GM18499 (cell line): ENCODE measurements around the gene MINDY4.

Experiments used
- ATAC-seq: cut with Tn5 transposase; IDR thresholded peaks from one replicate; pipeline ENCODE4 v1.9.1; 2021; ENCODE audit warnings: moderate number of reproducible peaks; ENCODE audit not compliant: insufficient read depth, unreplicated experiment

MINDY4 gene

GRCh38 chr7:30846378-30846777, 75.2 kb downstream of the MINDY4 start:
- ATAC-seq: no peak

DNA sequence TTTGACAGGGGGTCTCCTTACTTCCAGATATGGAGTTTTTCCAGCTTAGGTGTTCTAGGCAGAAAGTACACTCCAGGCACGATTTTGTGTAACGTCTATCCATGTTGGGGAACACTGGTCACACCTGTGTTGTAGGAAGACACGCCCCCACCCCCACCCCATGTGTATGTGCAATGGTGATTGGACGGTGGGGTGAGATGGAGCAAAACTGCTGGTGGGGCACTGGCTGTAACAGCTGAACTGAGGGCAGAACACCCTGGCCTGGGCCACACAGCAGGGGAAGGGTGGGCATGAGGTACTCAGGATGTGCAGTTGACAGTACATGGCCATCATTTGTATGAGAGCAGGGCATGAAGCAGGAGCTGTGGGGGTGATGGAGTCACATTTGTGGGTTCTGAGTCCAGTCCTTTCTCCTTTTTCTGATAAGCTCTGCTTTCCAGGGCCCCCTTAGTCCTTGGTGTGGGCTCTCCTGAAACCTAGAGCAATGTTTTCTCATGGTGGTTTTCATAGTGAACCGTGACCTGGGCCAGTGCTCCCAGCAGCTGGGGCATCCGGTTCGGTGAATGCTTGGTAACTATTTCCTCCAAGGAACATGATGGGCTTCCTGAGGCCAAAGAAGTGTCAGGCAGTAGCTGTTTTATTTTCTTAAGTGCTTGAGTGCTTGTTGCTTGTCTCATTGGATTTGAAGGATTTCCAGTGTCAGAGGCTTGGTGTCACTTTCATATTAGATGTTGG, 77.1 kb downstream of the MINDY4 start:
- ATAC-seq: no peak

GRCh38 chr7:30849565-30849964, 78.3 kb downstream of the MINDY4 start:
- ATAC-seq: no peak

- ATAC-seq: no peak
Measured at GRCh38 chr7:30850426-30850825, 79.2 kb downstream of the MINDY4 start.

DNA sequence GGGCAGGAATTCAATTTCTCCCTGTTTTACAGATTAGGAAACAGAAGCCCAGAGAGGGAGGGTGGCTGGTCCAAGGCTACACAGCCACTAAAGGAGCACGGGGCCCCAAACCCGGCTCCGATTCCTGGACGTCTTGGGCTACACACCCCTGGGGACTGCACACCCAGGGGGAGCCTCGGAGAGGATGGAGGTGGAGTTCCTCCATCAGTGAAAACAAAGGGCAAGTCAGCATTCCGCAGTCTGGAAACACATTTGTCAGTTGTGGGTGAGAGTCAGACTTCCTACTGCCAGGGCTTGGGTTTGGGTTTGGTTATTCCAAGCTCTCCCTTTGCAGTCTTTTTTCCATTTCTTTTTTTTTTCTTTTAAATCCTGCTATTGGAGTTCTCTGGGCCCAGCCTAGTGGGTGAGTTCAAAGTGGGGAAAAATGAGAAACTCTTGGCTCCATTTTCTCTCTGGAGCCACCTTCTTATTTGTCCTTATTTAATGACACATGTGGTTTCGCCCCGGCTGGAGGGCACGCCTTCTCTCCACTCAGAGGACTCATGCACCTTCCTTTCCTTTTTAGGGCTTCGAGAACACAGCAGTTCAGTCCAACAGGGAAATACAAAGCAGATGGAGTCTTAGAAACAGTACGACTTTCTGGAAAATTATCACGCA, 80.6 kb downstream of the MINDY4 start:
- ATAC-seq: no peak

DNA sequence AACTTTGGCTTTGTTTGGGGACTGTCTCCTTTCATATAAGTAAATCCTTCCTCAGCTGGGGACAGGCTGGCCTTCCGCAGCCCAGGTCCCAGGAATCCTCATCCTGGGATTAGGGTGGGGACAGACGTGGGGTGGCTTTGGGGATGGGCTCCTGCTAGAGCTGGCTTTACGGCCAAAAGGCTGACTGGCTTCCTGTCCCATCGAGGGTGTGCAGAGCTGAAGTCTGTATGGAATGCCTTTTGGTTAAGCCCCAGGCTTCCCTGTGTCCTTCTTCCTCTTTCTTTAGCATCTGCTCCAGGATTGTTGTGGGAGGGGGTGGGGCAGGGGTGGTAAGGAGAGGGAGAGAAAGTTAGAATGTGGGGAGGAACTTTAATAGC, 81.1 kb downstream of the MINDY4 start:
- ATAC-seq: no peak

GRCh38 chr7:30852744-30853288, 81.6 kb downstream of the MINDY4 start:
- ATAC-seq: no peak

GRCh38 chr7:30853576-30853975, 82.4 kb downstream of the MINDY4 start:
- no peak for ATAC-seq

DNA sequence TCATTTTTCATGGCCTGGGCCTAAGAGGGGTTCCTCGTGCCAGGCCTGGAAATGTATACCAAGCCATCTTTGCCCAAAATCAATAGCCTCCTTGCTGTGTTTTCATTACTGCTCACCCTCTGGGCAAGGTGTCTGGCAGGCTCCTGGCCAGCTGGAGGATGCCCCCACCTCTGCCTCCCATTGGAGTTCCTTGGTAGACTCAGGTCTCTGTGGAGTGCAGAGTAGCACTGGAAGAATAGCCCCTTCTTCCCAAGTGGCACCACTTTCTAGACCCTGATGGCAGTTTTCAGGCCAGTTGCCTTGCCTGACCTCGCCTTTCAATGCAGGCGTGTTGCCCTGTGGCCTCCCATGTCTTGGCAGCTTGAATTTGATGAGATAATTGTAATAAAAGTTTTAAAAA, 84.7 kb downstream of the MINDY4 start:
- ATAC-seq: no peak

GRCh38 chr7:30858576-30858975, 87.4 kb downstream of the MINDY4 start:
- no peak for ATAC-seq

GRCh38 chr7:30859202-30859939, 88.2 kb downstream of the MINDY4 start:
- no peak for ATAC-seq

DNA sequence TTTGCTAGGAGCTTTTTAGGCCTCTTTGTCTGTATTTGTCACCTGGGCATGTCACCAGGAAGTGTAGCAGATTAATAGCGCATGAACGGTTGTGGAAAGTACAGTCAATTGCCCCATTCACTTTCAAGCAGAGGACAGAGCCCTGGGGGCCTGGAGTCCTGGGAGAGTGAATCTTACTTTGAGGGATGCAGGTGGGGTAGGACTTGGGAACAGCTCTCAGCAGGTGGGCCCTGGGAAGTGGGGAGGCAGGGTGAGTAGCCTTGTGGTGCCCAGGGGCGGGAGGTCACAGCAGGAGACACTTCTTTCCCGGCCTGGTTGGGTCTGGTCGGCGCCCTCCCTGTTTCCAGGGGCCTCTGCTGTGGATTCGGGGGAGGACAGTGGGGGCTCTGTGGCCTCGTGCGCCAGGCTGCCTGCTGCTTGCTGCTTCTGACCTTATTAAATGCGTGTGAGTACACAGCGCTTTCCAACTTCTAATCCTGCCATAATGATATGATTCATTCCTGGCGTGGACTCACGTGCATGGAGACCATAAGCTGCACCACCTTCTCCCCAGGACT, 88.8 kb downstream of the MINDY4 start:
- no peak for ATAC-seq

DNA sequence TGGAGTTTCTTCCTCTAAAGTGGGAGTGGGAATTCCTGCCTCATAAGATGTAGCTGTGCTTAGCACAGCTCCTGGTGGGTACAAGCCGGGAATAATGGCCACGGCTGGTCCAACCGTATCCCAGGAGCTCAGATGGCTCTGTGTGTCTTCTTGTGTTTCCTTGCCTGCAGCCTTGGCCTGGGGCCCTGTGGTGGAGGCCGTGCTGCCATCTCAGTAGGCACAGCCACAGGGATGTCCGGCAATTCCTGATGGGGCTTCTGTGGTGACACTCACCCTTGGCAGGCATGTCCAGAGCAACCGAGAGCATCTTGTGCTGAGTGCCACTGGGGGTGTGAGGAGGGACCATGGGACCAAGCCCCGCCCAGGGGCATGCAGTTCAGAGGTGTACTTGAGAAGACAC, 90.4 kb downstream of the MINDY4 start:
- no peak for ATAC-seq

DNA sequence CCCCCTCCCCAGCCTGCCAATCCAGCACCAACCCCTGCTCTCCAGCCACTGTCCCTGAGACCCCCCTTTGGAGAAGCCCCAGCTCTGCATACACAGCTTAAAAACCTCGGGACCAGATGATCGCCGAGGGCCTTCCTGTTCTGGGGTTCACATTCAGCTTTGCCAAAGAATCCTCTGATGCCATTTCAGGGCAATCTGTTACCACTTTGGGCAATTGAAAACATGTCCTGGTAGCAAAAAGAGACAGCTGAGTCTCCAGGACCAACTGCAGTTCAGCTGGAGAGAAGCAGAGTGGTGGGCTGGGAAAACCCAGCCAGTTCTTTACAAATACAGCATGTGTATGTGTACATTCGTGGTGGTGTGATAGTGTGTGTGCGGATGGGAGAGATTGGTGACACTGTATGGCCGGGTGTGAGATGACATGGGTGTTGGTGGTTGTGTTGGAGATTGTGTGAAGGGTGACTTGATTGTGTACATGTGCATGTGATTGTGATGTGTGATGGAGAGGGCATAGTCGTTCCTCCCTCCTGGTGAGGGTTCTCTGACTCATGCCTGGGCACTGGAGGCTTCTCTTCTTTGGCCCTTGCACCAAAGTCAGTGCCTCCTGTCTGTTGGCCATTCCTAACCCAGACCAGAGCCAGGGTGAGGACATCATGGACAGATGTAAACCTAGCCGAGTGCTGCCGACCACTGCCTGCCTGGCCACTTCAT, 91.9 kb downstream of the MINDY4 start:
- ATAC-seq: no peak

DNA sequence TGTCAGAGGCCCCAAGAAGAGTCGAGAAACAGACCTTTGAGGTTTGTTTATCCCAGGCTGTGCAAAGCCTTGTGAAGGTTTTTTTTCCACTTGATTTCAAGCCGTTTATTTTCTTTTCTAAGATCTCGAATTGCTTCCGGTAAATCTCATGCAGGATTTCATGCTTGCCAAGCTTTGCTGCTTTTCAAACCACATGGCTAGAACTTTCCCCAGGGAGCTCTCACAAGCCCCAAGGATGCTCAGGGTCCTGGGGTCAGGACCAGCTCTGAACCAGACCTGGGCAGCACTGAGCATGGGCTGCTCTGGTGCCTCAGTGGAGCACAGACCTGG, 92.5 kb downstream of the MINDY4 start:
- ATAC-seq: no peak

- no peak for ATAC-seq
Measured at GRCh38 chr7:30864101-30864500, 92.9 kb downstream of the MINDY4 start.

DNA sequence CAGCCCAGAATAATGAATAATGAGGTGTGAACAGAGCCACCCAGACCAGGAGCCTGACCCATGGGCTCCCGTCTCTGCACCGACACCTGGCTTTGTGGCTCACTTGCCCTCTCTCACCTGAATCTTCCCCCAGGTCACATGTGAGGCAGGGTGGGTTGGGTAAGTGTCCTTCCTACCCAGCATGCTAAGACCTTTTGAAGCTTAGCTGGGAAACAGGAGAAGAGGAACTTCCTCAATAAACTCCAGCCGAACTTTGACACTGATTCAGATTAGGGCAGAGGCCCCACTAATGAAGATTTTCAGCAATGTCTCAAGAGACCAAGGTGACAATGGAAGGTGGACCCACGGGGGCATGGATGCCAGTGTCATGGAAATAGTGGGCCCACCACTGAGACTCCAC, 93.9 kb downstream of the MINDY4 start:
- no peak for ATAC-seq

- ATAC-seq: no peak
Measured at GRCh38 chr7:30865821-30866220, 94.6 kb downstream of the MINDY4 start.

DNA sequence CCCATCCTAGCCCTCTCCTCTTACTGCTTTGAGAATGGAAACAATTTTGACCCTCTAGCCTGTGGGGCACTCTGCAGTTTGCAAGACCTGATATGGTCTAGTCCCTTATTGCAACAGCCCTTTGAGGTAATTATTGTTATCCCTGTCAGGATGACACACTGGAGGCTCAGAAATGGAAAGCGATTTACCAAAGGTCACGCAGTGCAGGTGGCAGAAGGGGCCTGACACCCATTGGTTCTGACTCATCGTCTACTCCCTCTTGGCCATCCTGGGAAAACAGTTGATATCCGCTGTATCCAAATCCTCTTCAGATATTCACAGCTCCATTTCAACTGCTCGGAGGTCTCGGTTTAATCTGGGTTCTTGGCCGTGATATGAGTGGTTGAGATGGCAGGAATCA, 95.7 kb downstream of the MINDY4 start:
- ATAC-seq: no peak

DNA sequence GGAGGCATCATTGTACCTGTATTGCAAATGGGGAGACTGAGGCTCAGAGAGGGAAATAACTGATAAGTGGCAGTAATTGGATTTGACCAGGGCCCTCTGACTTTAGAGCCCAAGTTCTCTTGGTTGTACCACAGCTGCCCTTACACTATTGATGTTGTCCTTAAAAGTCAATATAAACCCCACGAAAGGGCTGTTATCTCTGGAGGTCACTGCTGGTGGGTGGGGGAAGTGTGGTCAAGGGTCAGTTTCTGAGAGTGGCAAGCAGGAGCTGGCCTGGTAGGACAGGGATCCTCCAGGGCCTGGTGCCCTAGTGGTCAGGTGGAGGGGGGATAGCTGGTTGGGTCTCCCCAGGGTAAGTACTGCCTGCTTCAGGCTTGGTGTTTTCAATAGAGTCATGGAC, 96.3 kb downstream of the MINDY4 start:
- no peak for ATAC-seq
